Posterior cingulate gyrus (tissue), 11 donors: ENCODE results near the gene PSMA6.
"Not testable (repeated sequence)": the region's sequence is repeated elsewhere in the genome, so short reads cannot be mapped to it uniquely, and the experiment has no call there.

Experiments used
- DNase-seq, 10 donors: peaks; one replicate each; pipeline versions ENCODE4 v3.0.0 to v3.0.0-alpha.2; 2020 to 2021; ENCODE audit warnings: mixed read lengths in 3 of 10
- intact Hi-C: fragments of 100-400 bp; cut with DNase I; formaldehyde crosslinking; loops from one replicate; pipeline ENCODE4 v1.15.1; 2023

The PSMA6 gene

DNA sequence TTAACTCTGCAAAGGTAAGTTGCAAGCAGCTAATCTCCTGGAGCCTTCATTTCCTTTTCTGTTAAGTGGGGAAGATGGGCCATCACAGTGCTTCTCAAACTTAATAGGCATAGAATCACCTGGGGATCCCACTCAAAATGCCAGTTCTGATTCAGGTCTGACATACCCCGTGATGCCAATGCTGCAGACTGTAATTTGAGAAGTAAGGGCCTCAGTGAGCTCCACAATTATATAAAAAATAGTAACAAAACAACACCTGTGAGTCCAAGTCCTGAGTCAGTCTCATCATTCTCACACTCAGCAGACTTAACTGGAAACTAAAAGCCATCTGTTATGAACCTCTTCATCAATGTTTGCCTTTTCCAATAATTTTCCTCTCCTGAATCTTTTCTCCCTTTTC, 10.8 kb upstream of the PSMA6 start:
- no peak for DNase-seq
- intact Hi-C loops: no loop called here

DNA sequence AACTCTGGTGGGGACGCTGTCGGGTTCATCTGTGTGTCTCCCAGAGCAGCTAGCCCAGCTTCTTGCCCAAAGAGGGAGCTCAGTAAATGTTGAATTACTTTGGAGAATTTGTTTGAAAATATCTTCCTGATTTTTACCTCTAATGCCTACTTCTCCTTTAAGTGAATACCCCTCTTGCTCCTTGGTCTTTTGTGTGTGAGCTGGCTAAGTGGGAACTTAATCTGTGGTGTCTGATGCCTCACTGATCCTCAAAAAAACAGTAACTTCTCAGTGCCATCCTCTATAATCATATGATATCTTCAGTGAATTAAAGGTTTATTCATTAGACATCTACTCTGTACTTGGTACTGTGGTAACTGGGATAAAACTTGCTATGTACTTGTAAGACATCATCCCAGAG, 7.7 kb upstream of the PSMA6 start:
- no peak for DNase-seq
- intact Hi-C loops: no loop called here

DNA sequence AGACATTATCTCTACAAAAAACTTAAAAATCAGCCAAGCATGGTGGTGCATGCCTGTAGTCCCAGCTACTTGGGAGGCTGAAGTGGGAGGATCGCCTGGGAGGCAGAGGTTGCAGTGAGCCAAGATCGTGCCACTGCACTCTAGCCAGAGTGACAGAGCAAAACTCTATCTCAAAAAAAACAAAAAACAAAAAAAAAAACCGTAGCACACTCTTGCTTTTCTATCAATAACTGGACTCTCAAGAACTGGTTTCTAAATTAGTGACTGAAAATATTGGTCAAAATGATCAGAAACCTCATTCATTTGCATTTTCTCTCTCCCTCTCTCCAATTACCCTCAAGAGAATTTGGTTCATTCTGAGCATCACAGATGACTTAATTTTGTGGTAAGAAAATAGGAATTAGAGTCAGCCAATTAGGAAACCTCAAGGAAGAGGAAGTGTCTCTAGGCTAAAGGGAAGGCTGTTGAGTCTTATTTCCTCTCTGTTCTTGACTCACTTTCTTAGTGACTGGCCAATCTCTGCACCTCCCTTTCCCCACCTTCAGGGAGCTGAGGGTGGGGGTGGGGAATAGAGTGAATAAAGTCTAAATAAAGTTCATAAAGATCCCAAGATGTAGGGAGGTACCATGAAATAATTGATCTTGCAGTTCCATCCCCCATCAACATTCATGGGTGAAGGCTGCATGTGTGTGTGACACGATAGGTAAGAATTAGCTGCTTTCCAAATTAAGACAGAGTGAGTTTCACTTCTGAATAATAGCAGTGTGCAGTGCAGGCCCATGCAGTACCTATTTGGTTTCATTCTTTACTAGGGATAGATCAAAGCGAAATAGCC, 6.8 kb upstream of the PSMA6 start:
- intact Hi-C loops: no loop called here
- DNase-seq: no peak

DNA sequence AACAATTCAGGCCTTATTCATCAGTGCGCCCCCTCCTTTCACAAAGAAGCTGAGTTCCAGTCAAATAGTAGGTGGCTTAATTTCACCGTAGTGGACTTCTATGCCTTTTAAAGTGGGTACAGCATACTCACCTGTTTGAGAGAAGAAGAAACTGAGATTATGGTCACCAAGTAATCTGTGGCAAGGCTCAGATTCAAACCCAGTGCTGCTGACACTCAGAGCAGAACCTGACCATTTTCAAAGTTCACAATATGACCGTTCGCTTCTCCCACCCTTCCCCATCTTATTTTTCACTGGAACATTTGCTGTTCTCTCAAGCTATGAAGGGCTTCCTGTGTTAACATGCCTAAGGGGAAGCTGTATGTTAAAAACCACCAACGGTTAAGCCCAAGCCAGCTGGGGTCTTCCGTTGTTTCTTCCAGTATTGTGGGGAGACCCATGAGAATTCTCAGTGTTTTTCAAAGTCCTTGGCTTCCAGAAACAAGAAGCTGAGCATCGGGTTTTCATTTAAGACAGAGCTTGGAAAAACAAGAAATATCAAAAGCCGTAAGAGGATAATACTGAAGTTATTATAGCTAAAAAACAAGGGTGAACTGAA, 6.1 kb upstream of the PSMA6 start:
- intact Hi-C loops: no loop called here
- no peak for DNase-seq

DNA sequence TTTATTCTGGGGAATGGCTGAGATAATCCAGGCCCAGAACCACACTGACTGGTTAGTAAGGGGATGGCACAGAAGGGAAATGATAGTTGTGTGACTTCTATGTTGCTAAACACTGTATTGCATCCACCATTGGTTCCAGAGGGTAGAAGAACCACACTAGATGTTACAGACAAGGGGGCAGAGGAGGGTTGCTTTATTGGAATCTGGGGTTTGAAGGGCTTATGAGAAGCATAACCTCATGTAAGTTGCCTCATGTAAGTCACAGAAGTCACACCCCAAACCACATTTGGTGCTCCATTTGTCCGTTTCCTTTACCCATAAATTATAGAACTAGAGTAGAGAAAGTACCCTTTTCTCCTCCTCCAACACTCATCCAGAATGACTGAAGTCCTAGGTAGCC, 5.5 kb upstream of the PSMA6 start:
- DNase-seq: no peak

DNA sequence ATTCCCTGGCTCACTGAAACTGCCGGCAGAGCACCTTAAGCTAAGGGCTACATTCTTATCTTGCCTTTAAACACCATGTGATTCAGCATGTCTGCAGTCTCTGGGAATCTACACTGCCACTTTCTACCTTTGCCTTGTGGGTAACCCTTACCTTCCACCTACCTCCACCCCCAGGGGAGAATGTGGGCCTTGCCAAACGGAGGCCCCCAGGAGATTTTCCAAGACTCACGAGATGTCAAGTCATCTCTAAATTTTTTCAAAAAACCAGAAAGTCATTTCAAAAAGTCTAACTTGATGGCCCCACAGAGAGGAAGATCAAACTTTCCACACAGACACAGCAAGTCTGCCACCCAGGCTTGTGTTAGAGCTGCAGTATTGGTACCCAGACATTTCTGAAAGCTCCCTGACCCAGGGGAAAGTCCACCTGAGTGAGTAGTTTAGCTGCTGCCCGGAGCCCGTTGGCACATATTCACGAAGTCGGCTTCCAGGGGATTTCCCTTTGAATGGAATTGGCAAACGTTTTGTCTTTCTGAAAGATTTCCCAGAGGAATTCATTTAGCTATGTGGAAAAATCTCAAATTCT, 4.7 kb upstream of the PSMA6 start:
- no peak for DNase-seq
- intact Hi-C loops: no loop called here

More for the DNA sequence above, 5.5 kb upstream of the PSMA6 start:
- intact Hi-C loops: no loop called here

DNA sequence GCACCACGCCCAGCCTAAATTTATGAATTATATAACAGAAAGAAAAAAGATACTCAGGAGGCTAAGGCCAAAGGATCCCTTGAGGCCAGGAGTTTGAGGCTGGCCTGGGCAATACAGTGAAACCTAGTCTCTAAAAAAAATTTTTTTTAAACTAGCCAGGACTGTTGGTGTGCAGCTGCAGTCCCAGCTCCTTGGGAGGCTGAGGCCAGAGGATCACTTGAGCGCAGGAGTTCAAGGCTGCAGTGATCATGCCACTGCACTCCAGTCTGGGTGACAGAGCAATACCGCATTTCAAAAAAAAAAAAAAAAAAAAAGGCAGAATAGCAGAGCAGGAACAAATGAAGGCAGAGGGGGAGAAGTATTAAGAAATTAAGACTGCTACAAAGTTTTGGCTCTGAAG, 2.6 kb upstream of the PSMA6 start:
- no peak for DNase-seq
- intact Hi-C loops: loop anchor here (5.0 to 10.0 kb wide), 2 partner anchors 55 to 167 kb away; partner anchors contain the start of genes PPP2R3C and PRORP

DNA sequence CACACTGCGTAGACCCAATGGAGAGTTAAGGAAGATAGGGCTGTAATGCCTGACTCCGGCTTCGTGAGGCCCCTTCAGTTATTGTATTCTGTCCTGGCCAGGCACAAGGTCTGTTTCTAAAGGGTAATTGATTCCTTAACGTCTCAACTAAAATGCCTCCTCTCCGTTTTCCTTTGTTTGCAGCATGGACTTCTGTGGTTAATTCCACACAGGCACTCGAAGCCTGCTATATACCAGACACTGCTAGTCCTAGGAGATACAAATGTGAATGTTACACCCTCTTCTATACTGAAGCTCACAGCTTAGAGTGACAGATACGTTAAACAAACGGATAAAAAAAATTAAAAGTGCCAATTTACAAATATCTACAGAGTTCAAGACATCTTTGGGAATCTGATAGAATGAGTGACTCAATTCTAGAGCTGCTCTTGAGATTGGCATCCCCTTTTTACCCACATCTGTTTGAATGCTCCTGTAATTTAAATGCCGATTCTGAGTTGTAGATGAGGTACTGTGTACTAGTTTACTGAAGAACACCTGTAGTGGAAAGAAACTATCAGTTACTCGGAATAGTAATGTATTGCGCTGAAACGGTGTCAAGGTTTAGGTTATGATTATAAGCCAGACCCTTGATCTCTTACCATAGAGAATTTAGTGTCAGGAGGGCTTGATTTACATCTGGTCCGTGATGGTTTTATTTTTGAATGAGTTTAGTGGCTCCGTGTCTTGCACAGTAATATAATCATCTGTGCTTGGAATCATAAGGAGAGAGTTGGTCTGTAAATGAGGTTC, 784 bp downstream of the PSMA6 start:
- no peak for DNase-seq
- intact Hi-C loops: loop anchor here (1.0 to 10.0 kb wide), 3 partner anchors 52 to 171 kb away; partner anchors contain the start of genes NFKBIA, PPP2R3C and PRORP

DNA sequence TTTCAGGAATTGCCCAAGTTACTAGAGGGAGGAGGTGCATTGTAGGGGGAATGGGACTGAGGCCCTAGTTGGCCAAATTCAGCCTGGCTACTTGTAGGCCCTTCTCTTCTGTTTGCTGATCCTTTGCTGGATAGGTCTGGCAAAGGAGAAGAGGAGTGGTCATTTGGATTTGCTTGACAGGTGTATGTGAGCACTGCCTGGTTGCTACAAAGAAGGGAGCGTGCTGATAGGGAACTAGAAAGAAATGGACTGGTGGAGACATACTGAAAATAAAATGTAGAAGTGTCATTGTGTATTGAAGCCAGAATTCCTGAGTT, 3.6 kb downstream of the PSMA6 start:
- no peak for DNase-seq
- intact Hi-C loops: loop anchor here (10.0 kb wide), 1 partner anchor 49 kb away; no protein-coding TSS in a partner anchor

DNA sequence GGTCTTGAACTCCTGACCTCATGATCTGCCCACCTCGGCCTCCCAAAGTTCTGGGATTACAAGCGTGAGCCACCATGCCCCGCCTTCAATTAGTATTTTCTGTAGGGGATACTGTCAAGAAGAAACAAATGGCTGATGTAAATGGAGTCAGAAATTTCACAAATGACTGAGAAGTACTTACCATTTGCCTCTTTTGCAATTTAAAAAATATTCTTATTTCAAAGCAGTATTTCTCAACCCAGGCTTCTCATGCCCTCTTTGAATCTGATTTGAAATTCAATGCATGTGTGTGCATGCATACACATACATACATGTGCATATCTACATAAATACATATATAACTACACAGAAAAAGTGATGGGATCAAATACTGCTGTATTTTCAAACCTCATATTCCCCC, 4.4 kb downstream of the PSMA6 start:
- DNase-seq: no peak
- intact Hi-C loops: loop anchor here (10.0 kb wide), 1 partner anchor 48 kb away; no protein-coding TSS in a partner anchor

DNA sequence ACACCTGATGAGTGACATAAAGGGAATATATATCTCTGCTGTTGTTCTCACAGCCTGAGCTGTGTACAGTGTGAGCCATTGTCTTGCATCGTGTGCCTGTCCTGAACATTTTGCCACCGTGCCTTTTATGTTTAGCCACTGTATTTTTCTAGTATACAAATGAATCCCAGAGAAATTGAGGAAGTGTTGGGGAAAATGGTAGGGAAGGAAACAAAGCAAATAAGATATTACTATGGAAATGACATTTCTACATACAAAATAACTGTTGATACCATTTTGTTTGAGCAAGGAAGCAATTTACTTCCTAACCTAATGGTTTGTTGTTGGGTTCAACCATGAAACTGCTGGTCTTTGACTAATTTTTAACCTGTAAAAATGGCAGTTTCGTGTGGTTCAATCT, 5.5 kb downstream of the PSMA6 start:
- intact Hi-C loops: loop anchor here (10.0 kb wide), 1 partner anchor 47 kb away; no protein-coding TSS in a partner anchor
- no peak for DNase-seq

DNA sequence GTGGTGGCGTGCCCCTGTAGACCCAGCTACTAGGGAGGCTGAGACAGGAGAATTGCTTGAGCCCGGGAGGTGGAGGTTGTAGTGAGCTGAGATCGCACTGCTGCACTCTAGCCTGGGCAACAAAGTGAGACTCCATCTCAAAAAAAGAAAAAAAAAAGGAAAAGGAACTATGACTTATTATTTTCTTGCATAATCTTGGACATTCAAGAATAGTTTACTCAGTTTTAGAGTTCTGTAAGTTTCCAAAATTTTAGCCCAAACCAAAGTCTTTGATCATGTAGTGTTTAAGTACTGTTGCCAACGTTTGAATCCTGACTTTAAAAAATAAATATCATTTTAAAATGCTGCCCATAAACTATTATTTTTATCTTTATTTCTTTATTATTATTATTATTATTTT, 6.2 kb downstream of the PSMA6 start:
- intact Hi-C loops: loop anchor here (10.0 kb wide), 1 partner anchor 46 kb away; no protein-coding TSS in a partner anchor
- no peak for DNase-seq

DNA sequence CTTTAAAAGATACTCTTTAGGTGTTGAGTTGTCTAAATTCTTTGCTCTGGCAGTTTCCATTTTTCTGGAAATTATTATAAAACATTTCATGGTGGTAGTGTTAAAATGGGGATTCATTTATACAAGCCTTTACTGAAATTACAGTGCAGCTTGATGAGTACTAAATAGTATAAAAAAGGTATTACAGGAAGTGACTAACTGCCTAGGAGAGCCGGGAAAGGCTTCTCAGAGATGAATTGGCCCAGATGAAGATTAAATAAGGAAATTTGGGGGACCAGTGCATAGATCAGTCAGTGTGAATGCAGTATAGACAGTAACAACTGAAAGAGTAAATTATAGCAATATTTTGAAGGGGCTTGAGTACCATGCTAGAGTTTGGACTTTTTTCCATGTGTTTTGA, 7.5 kb downstream of the PSMA6 start:
- intact Hi-C loops: loop anchor here (10.0 kb wide), 1 partner anchor 45 kb away; no protein-coding TSS in a partner anchor
- no peak for DNase-seq

DNA sequence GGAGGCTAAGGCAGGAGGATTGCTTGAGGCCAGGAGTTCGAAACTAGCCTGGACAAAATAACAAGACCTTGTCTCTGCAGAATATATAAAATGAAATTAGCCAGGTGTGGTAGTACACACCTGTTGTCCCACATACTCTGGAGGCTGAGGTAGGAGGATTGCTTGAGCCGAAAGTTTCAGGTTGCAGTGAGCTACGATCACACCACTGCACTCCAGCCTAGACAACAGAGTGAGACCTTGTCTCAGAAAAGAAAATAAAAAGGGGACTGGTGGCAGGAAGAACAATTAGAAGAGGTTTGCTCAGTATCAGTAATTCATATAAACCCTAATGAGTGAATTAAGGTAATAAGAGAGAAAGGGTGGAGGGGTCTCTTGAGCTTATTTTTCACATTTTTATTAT, 8.0 kb downstream of the PSMA6 start:
- intact Hi-C loops: no loop called here
- no peak for DNase-seq

DNA sequence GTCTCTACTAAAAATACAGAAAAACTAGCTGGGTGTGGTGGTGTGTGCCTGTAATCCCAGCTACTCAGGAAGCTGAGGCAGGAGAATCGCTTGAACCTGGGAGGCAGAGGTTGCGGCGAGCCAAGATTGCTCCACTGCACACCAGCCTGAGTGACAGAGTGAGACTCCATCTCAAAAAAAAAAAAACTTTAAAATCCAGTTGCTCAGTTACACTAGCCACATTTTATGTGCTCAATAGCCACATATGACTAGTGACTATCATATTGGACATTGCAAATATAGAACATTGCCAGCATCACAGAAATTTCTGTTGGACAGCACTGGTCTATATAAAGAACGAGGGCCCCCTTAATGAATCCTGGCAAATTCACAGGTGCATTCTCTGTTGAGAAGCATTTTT, 9.2 kb downstream of the PSMA6 start:
- intact Hi-C loops, DNase-seq: not testable (repeated sequence)

DNA sequence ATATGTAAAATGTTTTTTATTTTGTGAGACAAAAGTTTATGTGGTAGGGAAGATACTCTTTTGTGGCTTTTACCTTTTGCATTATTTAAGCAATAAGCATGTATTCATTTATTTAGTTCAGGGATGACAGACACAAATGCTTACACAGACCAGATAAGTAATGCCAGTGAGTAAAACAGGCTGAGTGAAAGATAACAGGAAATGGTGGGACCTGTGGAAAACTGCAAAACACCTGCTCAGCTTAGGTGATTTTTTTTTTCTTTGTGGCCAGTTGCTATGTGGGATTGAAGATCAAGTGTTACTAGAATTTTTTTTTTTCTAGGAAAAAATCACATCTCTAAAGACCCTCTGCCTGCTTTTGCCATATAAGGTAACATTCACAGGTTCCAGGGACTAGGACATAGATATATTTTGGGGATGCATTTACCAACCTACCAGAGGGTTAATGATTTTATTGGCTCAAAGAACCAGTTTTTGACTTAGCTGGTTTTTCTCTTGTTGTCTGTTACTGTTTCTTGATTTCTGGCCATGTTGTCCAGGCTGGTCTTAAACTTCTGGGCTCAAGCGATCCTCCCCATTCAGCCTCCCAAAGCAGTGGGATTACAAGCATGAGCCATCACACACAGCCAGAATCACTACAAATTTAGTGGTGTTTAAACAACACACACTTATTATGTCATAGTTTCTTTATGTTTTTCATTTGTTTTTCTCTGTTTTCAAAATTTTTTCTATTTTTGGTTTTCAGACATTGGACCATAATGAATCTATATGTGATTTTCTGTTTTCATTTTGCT, 9.8 kb downstream of the PSMA6 start:
- no peak for DNase-seq
- intact Hi-C loops: no loop called here

DNA sequence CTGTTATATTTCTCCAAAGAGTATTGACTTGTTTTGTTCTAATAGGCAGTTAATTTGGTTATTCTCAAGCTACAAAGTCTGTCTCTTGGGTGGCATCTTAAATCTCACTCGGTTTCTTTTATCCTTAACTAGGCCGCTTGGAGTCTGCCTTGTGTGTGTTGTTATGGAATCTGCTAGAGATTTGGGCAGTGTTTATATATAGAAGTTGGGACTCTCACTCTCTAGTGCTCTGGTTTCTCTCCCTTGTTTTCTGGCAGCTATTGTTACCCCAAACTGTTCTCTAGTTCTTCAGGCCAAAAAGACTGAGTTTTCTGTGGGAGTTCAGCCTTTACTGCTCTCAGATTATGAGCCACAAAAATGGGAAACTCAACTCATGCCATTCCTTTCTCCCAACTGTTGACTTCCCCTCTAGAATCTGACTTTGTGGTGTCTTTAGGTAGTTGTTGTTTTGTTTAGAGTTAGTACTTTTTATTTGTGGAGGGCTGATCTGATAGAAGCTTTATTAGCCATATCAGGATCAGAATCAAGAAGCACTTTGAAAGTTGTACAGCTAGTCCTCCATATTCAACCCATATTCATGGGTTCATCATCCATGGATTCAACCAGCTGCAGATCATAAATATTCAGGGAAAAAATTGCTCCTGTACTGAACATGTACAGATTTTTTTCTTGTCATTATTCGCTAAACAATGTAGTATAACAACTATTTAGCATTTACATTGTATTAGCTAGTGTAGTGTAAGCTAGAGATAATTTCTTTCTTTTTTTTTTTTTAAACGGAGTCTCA, 11.2 kb downstream of the PSMA6 start:
- intact Hi-C loops: no loop called here
- DNase-seq: no peak

DNA sequence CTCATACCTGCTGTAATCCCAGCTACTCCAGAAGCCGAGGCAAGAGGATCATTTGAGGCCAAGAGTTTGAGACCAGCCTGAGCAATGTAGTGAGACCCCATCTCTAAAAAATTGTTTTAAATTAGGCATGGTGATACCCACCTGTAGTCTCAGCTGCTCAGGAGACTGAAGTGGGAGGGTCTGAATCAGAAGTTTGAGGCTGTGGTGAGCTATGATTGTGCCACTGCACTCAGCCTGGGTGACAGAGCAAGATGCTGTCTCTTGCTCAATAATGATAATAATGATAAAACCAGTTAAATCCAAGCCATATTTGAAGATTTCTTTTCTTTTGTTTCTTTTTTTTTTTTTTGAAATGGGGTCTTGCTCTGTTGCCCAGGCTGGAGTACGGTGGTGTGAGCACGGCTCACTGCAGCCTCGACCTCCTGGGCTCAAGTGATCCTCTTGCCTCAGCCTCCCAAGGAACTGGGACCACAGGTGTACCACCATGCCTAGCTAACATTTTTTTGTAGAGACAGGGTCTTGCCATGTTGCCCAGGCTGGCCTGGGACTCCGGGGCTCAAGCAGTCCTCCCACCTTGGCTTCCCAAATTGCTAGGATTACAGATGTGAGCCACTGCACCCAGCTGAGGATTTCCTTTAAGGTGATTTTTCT, 12.8 kb downstream of the PSMA6 start:
- DNase-seq: no peak
- intact Hi-C loops: no loop called here

DNA sequence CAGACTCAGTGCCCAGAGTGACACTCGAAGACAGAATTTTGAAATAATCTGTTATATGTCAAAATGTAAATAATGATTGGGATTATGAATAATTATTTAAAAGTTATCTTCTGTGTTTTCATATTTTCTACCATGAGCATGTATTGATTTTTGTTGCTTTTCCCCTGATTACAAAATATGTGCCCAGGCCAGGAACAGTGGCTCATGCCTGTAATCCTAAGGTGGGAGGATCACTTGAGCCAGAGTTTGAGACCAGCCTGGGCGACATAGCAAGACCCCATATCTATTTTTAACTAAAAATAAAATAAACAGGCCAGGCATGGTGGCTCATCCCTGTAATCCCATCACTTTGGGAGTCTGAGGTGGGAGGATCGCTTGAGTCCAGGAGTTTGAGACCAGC, 13.5 kb downstream of the PSMA6 start:
- DNase-seq: no peak
- intact Hi-C loops: no loop called here
